ENCODE results near the gene TSPAN5. TPM values are rescaled to one million over a fixed set of nuclear protein-coding genes. Genes with fewer than 3 reads are reported as not detected.

Gene TSPAN5
- polyA plus RNA-seq, 1 donor (not counting 4 experiments of a cell fraction or from before 2014, with no cell fraction given), result 45.5 TPM

DNA sequence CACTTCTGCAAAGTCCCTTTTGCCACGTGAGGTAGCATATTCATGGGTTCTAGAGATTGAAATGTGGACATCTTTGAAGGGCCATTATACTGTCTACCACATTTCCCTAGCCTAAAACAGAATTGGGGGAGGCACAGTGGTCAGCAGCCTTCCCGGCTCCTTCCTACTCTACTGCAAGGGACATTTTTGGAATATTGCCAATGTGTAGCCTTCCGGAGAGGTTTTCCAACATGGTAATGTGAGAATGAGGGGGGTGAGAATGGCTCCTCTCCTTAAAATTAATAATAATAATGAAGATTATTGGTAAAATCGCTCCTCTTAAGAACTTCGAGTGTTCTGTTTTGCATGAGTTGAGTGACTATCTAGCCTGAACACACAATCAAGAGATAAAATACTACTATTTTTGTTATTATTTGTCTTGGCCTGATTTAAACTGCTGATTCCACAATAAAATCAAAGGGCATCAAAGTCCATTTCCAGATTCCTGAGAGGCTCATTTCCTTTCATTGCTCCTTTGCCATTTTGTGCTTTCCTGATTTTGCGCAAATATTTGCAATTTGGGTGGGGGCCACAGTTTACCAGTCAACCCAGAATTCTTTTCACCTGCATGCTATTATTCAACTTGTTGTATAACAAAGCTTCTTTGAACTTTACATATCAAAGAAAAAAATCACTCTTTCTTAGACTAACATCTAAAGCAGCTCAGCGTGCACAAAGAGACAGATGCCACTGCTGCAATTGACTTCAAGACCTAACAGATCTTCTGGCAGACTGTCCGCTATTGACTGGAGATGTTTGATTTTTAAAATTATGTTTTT lies 27.0 kb upstream of the TSPAN5 start:
- no peaks in the 10 kb centered on the region for H3K9me3 ChIP-seq (ENCODE audit: control insufficient read depth, low read depth, low read length)
- no peak overlapping the region for H3K4me3 ChIP-seq (ENCODE audit: control insufficient read depth in 2 of 3, extremely low read depth in 1 of 3, insufficient read depth in 2 of 3, low read depth in 1 of 3, low read length in 3 of 3)
- dilution Hi-C loops (cut with MboI; ENCODE audit: extremely low pct_ligation_motif_present, low sequenced_read_pairs), result no loop called here
- no peak overlapping the region for H3K4me2 ChIP-seq (ENCODE audit: control insufficient read depth, extremely low read depth, insufficient read depth, low read depth, low read length)
- FAIRE-seq (peak; percentile 9), DNase-seq (ENCODE audit: low read depth, low spot score) (no peak)
- no peaks in the 10 kb centered on the region for H4K20me1 ChIP-seq (ENCODE audit: control insufficient read depth, extremely low read depth, insufficient read depth, low read length)
- no peaks in the 10 kb centered on the region for H3K4me1 ChIP-seq (ENCODE audit: control insufficient read depth, extremely low read depth, insufficient read depth, low read length)
- H3K27me3 ChIP-seq (ENCODE audit: control insufficient read depth, extremely low read depth, insufficient read depth, low read length), result no peaks in the 10 kb centered on the region
- H3K36me3 ChIP-seq (ENCODE audit: control insufficient read depth in 2 of 2, extremely low read depth in 1 of 2, insufficient read depth in 2 of 2, low read length in 2 of 2), result no peaks in the 10 kb centered on the region
- TF ChIP-seq EZH2 (IDR thresholded peaks at IDR 0.05; ENCODE audit: low read length) (no peak), CTCF (optimal IDR thresholded peaks at IDR 0.05 in 1 of 3, IDR thresholded peaks at IDR 0.05 in 1 of 3, conservative IDR thresholded peaks at IDR 0.05 in 1 of 3; ENCODE audit: extremely low read depth in 1 of 3, insufficient read depth in 2 of 3, low read length in 3 of 3) (no peak)
- no peaks in the 10 kb centered on the region for H3K9me1 ChIP-seq (ENCODE audit: control insufficient read depth, extremely low read depth, insufficient read depth, low read length)
- H3K9ac ChIP-seq (ENCODE audit: control insufficient read depth, extremely low read depth, insufficient read depth, low read length), result no peak overlapping the region
- H2AFZ ChIP-seq (ENCODE audit: control insufficient read depth, low read length), result no peak overlapping the region
- H3K27ac ChIP-seq (ENCODE audit: control insufficient read depth, insufficient read depth, low read length), result no peak overlapping the region
- H3K79me2 ChIP-seq (ENCODE audit: control insufficient read depth, insufficient read depth, low read length), result no peaks in the 10 kb centered on the region

DNA sequence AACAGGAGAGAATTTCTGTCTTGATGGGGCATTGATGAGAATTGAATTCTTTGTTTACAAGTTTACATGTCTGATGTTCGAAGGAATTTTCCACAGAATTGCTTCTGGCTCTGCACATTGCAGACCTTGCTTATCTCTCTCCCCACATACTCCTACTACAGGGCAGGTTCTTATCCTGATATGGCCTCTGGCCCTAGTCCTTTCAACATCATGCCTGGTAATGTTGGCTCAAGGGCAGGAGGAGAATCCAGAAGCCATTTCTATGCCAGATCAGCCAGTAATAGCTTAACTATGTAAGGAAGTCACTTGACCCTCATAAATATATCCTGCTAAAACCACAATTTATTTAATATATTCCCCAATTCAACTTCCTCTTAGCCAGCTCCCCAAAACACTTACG lies 24.3 kb upstream of the TSPAN5 start:
- DNase-seq (ENCODE audit: low read depth, low spot score), result no peak
- Histone ChIP-seq H3K27ac (ENCODE audit: control insufficient read depth, insufficient read depth, low read length) (no peak overlapping the region), H4K20me1 (ENCODE audit: control insufficient read depth, extremely low read depth, insufficient read depth, low read length) (no peaks in the 10 kb centered on the region), H3K9ac (ENCODE audit: control insufficient read depth, extremely low read depth, insufficient read depth, low read length) (no peak overlapping the region), H3K4me1 (ENCODE audit: control insufficient read depth, extremely low read depth, insufficient read depth, low read length) (no peaks in the 10 kb centered on the region), H3K9me1 (ENCODE audit: control insufficient read depth, extremely low read depth, insufficient read depth, low read length) (no peaks in the 10 kb centered on the region), H3K9me3 (ENCODE audit: control insufficient read depth, low read depth, low read length) (no peaks in the 10 kb centered on the region), H3K36me3 (ENCODE audit: control insufficient read depth in 2 of 2, extremely low read depth in 1 of 2, insufficient read depth in 2 of 2, low read length in 2 of 2) (no peaks in the 10 kb centered on the region), H3K4me3 (ENCODE audit: control insufficient read depth in 2 of 3, extremely low read depth in 1 of 3, insufficient read depth in 2 of 3, low read depth in 1 of 3, low read length in 3 of 3) (no peak overlapping the region), H3K79me2 (ENCODE audit: control insufficient read depth, insufficient read depth, low read length) (no peaks in the 10 kb centered on the region), H2AFZ (ENCODE audit: control insufficient read depth, low read length) (no peak overlapping the region), H3K4me2 (ENCODE audit: control insufficient read depth, extremely low read depth, insufficient read depth, low read depth, low read length) (no peak overlapping the region), H3K27me3 (ENCODE audit: control insufficient read depth, extremely low read depth, insufficient read depth, low read length) (no peaks in the 10 kb centered on the region)
- FAIRE-seq, result no peak
- TF ChIP-seq CTCF (optimal IDR thresholded peaks at IDR 0.05 in 1 of 3, IDR thresholded peaks at IDR 0.05 in 1 of 3, conservative IDR thresholded peaks at IDR 0.05 in 1 of 3; ENCODE audit: extremely low read depth in 1 of 3, insufficient read depth in 2 of 3, low read length in 3 of 3), result no peak
- no peak for TF ChIP-seq EZH2 (IDR thresholded peaks at IDR 0.05; ENCODE audit: low read length)
- dilution Hi-C loops (cut with MboI; ENCODE audit: extremely low pct_ligation_motif_present, low sequenced_read_pairs), result no loop called here
